Ovary (tissue), 3 donors: ENCODE results near the gene MOBP.

Experiments used
- POLR2A ChIP-seq: fragments of 450-650 bp; IDR thresholded peaks from one replicate; pipeline ENCODE4 v1.6.1; 2017; ENCODE audit warnings: antibody characterized with exemption, mild to moderate bottlenecking, moderate library complexity
- TF ChIP-seq, protein P1 (sequence below), 3 donors: fragments of 450-650 bp in 2 of 3; fragments of 200-600 bp in 1 of 3; IDR thresholded peaks; one replicate each; pipeline versions ENCODE4 v1.5.1 to v1.8.0; 2016 to 2022; ENCODE audit warnings: antibody characterized with exemption in 3 of 3, mild to moderate bottlenecking in 1 of 3
- donor health status: DM: no; HTN: no; CAD: no.

DNA sequence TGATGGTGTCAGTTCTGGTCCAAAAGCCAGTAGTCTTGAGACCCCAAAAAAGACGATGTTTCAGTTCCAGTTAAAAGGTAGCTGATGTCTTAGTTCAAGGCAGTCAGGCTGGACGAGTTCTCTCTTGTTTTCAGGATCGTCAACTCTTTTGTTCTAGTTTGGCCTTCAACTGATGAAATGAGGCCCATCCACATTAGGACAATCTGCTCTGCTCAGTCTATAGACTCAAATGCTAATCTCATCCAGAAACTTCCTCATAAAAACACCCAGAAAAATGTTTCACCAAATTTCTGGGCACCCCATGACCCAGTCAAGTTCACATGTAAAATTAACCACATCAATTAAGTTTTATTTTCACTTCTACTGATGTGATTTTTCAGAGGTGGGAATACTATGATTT lies 74.0 kb downstream of the MOBP start:
- TF ChIP-seq, protein P1, sequence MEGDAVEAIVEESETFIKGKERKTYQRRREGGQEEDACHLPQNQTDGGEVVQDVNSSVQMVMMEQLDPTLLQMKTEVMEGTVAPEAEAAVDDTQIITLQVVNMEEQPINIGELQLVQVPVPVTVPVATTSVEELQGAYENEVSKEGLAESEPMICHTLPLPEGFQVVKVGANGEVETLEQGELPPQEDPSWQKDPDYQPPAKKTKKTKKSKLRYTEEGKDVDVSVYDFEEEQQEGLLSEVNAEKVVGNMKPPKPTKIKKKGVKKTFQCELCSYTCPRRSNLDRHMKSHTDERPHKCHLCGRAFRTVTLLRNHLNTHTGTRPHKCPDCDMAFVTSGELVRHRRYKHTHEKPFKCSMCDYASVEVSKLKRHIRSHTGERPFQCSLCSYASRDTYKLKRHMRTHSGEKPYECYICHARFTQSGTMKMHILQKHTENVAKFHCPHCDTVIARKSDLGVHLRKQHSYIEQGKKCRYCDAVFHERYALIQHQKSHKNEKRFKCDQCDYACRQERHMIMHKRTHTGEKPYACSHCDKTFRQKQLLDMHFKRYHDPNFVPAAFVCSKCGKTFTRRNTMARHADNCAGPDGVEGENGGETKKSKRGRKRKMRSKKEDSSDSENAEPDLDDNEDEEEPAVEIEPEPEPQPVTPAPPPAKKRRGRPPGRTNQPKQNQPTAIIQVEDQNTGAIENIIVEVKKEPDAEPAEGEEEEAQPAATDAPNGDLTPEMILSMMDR (IDR thresholded peaks at IDR 0.05), result no peak
- no peak for TF ChIP-seq POLR2A
